Measurements from ENCODE around the gene NPTN.

DNA sequence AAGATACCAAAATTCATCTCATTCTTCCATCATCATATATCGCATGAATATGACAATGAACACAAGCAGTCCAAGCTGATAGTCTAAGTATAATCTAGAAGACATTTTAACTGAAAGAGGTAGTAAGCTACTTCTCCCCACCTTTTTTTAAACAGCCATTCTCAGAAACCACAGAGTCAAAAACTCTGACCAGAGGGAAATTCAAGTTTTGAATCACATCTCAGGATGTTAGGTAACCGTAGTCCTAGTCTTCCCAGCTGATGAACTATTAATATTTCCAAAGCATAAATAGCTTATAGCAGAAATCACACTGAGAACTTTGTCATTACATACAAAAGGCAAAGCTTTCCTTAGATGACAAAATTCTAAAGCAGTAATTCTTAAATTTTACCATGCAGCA is 25.8 kb downstream of the NPTN start:
- no peak for TF ChIP-seq POLR2A (IDR thresholded peaks at IDR 0.05; ENCODE audit: extremely low read depth, insufficient read length)
- no peak for TF ChIP-seq CTCF (IDR thresholded peaks at IDR 0.05; ENCODE audit: low read depth, low read length)
- no peak for TF ChIP-seq MAX (IDR thresholded peaks at IDR 0.05; ENCODE audit: low read depth, low read length)

Data from NB4 (cell line).